GM12878 (cell line): Measurements from ENCODE around the gene CCDC194. TPM values are rescaled to one million over a fixed set of nuclear protein-coding genes. Genes with fewer than 3 reads are reported as not detected.

Source experiments
- ATAC-seq: fragments of 200-7000 bp; cut with Tn5 transposase; 3 replicates; pipeline ENCODE4 v1.9.1; 2020; ENCODE audit warnings: mild to moderate bottlenecking, moderate library complexity
- BruUV-seq: library from RNA; stranded (reverse); fragments of 400-500 nt; replicated peaks from 2 replicates; lab custom pipeline; 2021; lab: Mats Ljungman, UMichigan
- CTCF ChIA-PET: fragments of 300-600 bp; sonication (Branson Sonifier 250); formaldehyde crosslinking; extraction: SDS; loops from one replicate; lab custom pipeline; 2021; ENCODE audit warnings: inconsistent platforms; lab: Yijun Ruan, JAX
- POLR2A ChIA-PET: fragments of 350-600 bp; formaldehyde crosslinking; extraction: SDS; loops from one replicate; lab custom pipeline; 2021; ENCODE audit warnings: inconsistent platforms; lab: Charles Lee
- RAD21 ChIA-PET: fragments of 300-600 bp; sonication (Branson Sonifier 250); formaldehyde crosslinking; loops from one replicate; lab custom pipeline; 2023; ENCODE audit warnings: antibody characterized with exemption; ENCODE audit not compliant: unreplicated experiment; lab: Charles Lee
- SMC1A ChIA-PET: fragments of 300-600 bp; sonication (Branson Sonifier 250); formaldehyde crosslinking; loops from one replicate; lab custom pipeline; 2023; ENCODE audit not compliant: unreplicated experiment, uncharacterized antibody; lab: Charles Lee
- DNase-seq: peaks from one replicate; pipeline ENCODE4 v3.0.0-alpha.2; 2011; ENCODE audit warnings: low read depth, low spot score
- FAIRE-seq: peaks from 3 replicates; lab custom pipeline; 2011; peaks lifted over from hg19 to GRCh38; lab: Jason Lieb, UNC
- H2AFZ ChIP-seq: 2 replicates; pipeline ENCODE4 v1.6.0; 2011; ENCODE audit warnings: low read depth, low read length, control low read depth; ENCODE audit not compliant: control insufficient read depth
- H3K27ac ChIP-seq: 2 replicates; pipeline ENCODE4 v1.5.1; 2011; ENCODE audit warnings: control low read depth; ENCODE audit not compliant: control insufficient read depth, insufficient read depth
- H3K27me3 ChIP-seq, 2 experiments: replicated peaks in 1 of 2; 2 replicates each; pipeline versions ENCODE4 v1.6.0 to v1.6.1; 2011; ENCODE audit warnings: low read length in 1 of 2; ENCODE audit not compliant: control insufficient read depth in 2 of 2, insufficient read depth in 2 of 2
- H3K36me3 ChIP-seq, 2 experiments: 2 replicates each; pipeline ENCODE4 v1.5.1; 2011; ENCODE audit warnings: low read length in 1 of 2; ENCODE audit not compliant: control insufficient read depth in 2 of 2, insufficient read depth in 2 of 2
- H3K4me1 ChIP-seq: 2 replicates; pipeline ENCODE4 v1.6.1; 2011; ENCODE audit warnings: mild to moderate bottlenecking, low read length, moderate library complexity, mixed read lengths; ENCODE audit not compliant: control insufficient read depth, insufficient read depth
- H3K4me2 ChIP-seq: 2 replicates; pipeline ENCODE4 v1.6.0; 2011; ENCODE audit warnings: control low read depth; ENCODE audit not compliant: control insufficient read depth, insufficient read depth
- H3K4me3 ChIP-seq: fragments of 200-600 bp; sonication (generic); 2 replicates; pipeline ENCODE4 v1.5.1; 2016
- H3K79me2 ChIP-seq: 2 replicates; pipeline ENCODE4 v1.6.0; 2011; ENCODE audit warnings: low read length; ENCODE audit not compliant: control insufficient read depth, insufficient read depth
- H3K9ac ChIP-seq: 2 replicates; pipeline ENCODE4 v1.8.0; 2011; ENCODE audit warnings: low read length, control low read depth, mixed read lengths; ENCODE audit not compliant: control insufficient read depth, insufficient read depth
- H3K9me3 ChIP-seq: replicated peaks from 3 replicates; pipeline ENCODE4 v1.5.1; 2011; ENCODE audit warnings: mild to moderate bottlenecking, low read length; ENCODE audit not compliant: control insufficient read depth, insufficient read depth
- H4K20me1 ChIP-seq: 2 replicates; pipeline ENCODE4 v1.6.0; 2011; ENCODE audit not compliant: control insufficient read depth, insufficient read depth
- EGR1 ChIP-seq, 2 experiments: IDR thresholded peaks; 1 replicate in 1 of 2; 2 replicates in 1 of 2; pipeline ENCODE4 v1.6.1; 2011 to 2012; ENCODE audit warnings: low read depth in 2 of 2, low read length in 2 of 2, borderline replicate concordance in 1 of 2, mild to moderate bottlenecking in 1 of 2, moderate library complexity in 1 of 2
- ELK1 ChIP-seq: IDR thresholded peaks from 2 replicates; pipeline ENCODE4 v1.6.1; 2012; ENCODE audit warnings: low read depth, low read length, improper control_type of control experiment
- IKZF1 ChIP-seq: fragments of 450-650 bp; conservative IDR thresholded peaks from 2 replicates; pipeline ENCODE4 v1.6.1; 2017; ENCODE audit warnings: antibody characterized with exemption, mild to moderate bottlenecking
- IKZF2 ChIP-seq, 2 experiments: fragments of 450-650 bp; IDR thresholded peaks; 2 replicates each; pipeline ENCODE4 v1.6.1; 2017; ENCODE audit warnings: mild to moderate bottlenecking in 2 of 2, moderate library complexity in 2 of 2
- JUNB ChIP-seq: IDR thresholded peaks from 2 replicates; pipeline ENCODE4 v1.6.1; 2016; ENCODE audit warnings: antibody characterized with exemption, mild to moderate bottlenecking
- JUND ChIP-seq: IDR thresholded peaks from 2 replicates; pipeline ENCODE4 v1.6.1; 2012; ENCODE audit warnings: low read depth, mild to moderate bottlenecking, low read length, improper control_type of control experiment, moderate library complexity
- NKRF ChIP-seq: fragments of 450-650 bp; conservative IDR thresholded peaks from 2 replicates; pipeline ENCODE4 v1.6.1; 2017; ENCODE audit warnings: mild to moderate bottlenecking, moderate library complexity
- SMC3 ChIP-seq: IDR thresholded peaks from 2 replicates; pipeline ENCODE4 v1.6.1; 2011; ENCODE audit warnings: low read length, improper control_type of control experiment, borderline replicate concordance
- ZNF687 ChIP-seq: fragments of 450-650 bp; IDR thresholded peaks from 2 replicates; pipeline ENCODE4 v1.6.1; 2017; ENCODE audit warnings: mild to moderate bottlenecking, moderate library complexity
- WGBS: methylation state at CpG from one replicate; pipeline ENCODE4 v1.1.6; 2016; ENCODE audit warnings: low lambda C conversion rate; ENCODE audit not compliant: insufficient replicate concordance, insufficient coverage; ENCODE audit errors: missing lambda C conversion rate; 5-methylcytosine and 5-hydroxymethylcytosine counted together
- in situ Hi-C: fragments of 300-500 bp; cut with MboI; formaldehyde crosslinking; loops from 9 replicates; pipeline ENCODE4 v1.14.3; 2018; ENCODE audit warnings: mixed read lengths
- intact Hi-C: fragments of 100-400 bp; cut with micrococcal nuclease; formaldehyde crosslinking; loops from one replicate; pipeline ENCODE4 v1.14.2; 2022; ENCODE audit not compliant: unreplicated experiment
- polyA plus RNA-seq, 11 experiments: library from polyadenylated mRNA; depleted of rRNA in 4 of 11; unstranded in 6 of 11; stranded (reverse) in 5 of 11; fragments of >200 nt; fragmentation: Nextera tagmentation in 4 of 11; fragmentation: Illumina TruSeq in 1 of 11; extraction: Ambion mirVana in 4 of 11; extraction: Trizol in 1 of 11; gene quantifications; 1 replicate in 1 of 11; 2 replicates in 10 of 11; pipeline versions ENCODE4 v1.2.1 to v1.2.3, GENCODE V29; 2011 to 2016; ENCODE audit warnings: inconsistent platforms in 2 of 11, missing spikeins in 2 of 11, low read depth in 1 of 11
- total RNA-seq, 4 experiments: library from RNA; depleted of rRNA in 3 of 4; stranded (reverse); fragments of >200 nt in 3 of 4; fragmentation: Illumina TruSeq in 1 of 4; extraction: Trizol in 1 of 4; gene quantifications; 2 replicates each; pipeline versions ENCODE4 v1.2.1 to v1.2.3, GENCODE V29; 2013 to 2021

Gene CCDC194
- total and polyA plus RNA-seq, 10 of the 15 experiments (the other 5 are each of a cell fraction or from before 2014, with no cell fraction given), result 0.07 to 3.4 (median 0.97) TPM

GRCh38 chr19:17420475-17420924 is 26.5 kb upstream of the CCDC194 start (continued):
- TF ChIP-seq NKRF, result no peak
- no peak for TF ChIP-seq IKZF2 (IDR thresholded peaks at IDR 0.05)
- no peak for TF ChIP-seq JUND
- peak in 1 of 2 experiments; percentile 26; a peak in 1 of 3 replicates for TF ChIP-seq EGR1 (IDR thresholded peaks at IDR 0.05; ENCODE audit: borderline replicate concordance in 1 of 2, low read depth in 2 of 2, low read length in 2 of 2)
- peak; percentile 6; the same call in 1 of the 2 replicates for TF ChIP-seq SMC3
- TF ChIP-seq, all 136 proteins: peak for 7

- FAIRE-seq (peak; percentile 96), ATAC-seq (peak; percentile 98), DNase-seq (peak; percentile 97)
- Histone ChIP-seq H3K36me3 (no peaks in the 10 kb centered on the region; a peak in 1 of 4 replicates), H3K4me2 (peak within 1 kb of the TSS; percentile 71), H3K27ac (peak within 1 kb of the TSS; percentile 59), H3K4me1 (peaks cover 3% of the 10 kb centered on the region; the same call in 1 of the 2 replicates), H3K9me3 (no peaks in the 10 kb centered on the region), H3K4me3 (peak within 1 kb of the TSS; percentile 99), H4K20me1 (no peaks in the 10 kb centered on the region), H3K9ac (peak within 1 kb of the TSS; percentile 68), H2AFZ (peak within 1 kb of the TSS; percentile 83), H3K79me2 (peaks cover 2% of the 10 kb centered on the region; the same call in 1 of the 2 replicates), H3K27me3 (no peaks in the 10 kb centered on the region)
- ChIA-PET RAD21 (interaction anchor here (0.6 to 1.6 kb wide), 8 partner anchors 14 to 832 kb away, joined by 3 to 21 read pairs (median 4); partner anchors contain the start of genes BST2, DDA1 and MRPL34), CTCF (interaction anchor here (0.6 to 2.6 kb wide), 13 partner anchors 10 to 111 kb away, joined by 3 to 12 read pairs (median 5); partner anchors contain the start of gene BST2), SMC1A (interaction anchor here (0.8 to 3.7 kb wide), 6 partner anchors 13 to 114 kb away, joined by 3 to 26 read pairs (median 3); partner anchors contain the start of genes BST2 and MRPL34), POLR2A (interaction anchor here (0.6 to 4.3 kb wide), 11 partner anchors 9 to 514 kb away, joined by 3 to 46 read pairs (median 3); partner anchors contain the start of genes ANO8, BST2, DDA1 and MRPL34)
- 2% methylated on average over 65 of the region's 85 CpGs for WGBS
- in situ Hi-C loops (no loop called here), intact Hi-C loops (no loop called here)
- no TSS peak for BruUV-seq
- TF ChIP-seq IKZF1, result peak; percentile 99
- TF ChIP-seq ZNF687, result no peak
- TF ChIP-seq NKRF, result peak; percentile 16; the same call in 1 of the 2 replicates
- TF ChIP-seq JUNB, result no peak
- TF ChIP-seq ELK1, result peak; percentile 84
These were observed 25.9 kb upstream of the CCDC194 start, which contains the start of gene MVB12A for GRCh38 chr19:17419621-17420474. MVB12A (plus strand) TSS chr19:17420047; CDS start chr19:17420136, 89 bp downstream.
